ENCODE measurements around the gene ZYG11B. TPM values are rescaled to one million over a fixed set of nuclear protein-coding genes. Genes with fewer than 3 reads are reported as not detected.

The ZYG11B gene
- total and polyA plus RNA-seq, 2 of the 13 experiments (the other 11 are each of a cell fraction or from before 2014, with no cell fraction given), result 6.9 to 17.9 TPM

GRCh38 chr1:52752484-52752826, 26.2 kb downstream of the ZYG11B start:
- no peaks in the 10 kb centered on the region for H3K79me2 ChIP-seq (ENCODE audit: insufficient read depth, low read length)
- intact Hi-C loops (cut with micrococcal nuclease; ENCODE audit: unreplicated experiment), result no loop called here
- CTCF ChIA-PET (ENCODE audit: low intra/inter-chr PET ratio, low total read pairs), result no interaction called here

More at GRCh38 chr1:52752484-52752826, 26.2 kb downstream of the ZYG11B start:
- no peak overlapping the region for H3K4me2 ChIP-seq (ENCODE audit: low read depth, low read length)
- no peak overlapping the region for H3K4me3 ChIP-seq (replicated peaks in 1 of 3; ENCODE audit: insufficient read depth in 1 of 3, low read depth in 2 of 3, low read length in 3 of 3)
- no peaks in the 10 kb centered on the region for H3K27me3 ChIP-seq (ENCODE audit: control insufficient read depth in 1 of 2, insufficient read depth in 2 of 2, low read length in 2 of 2)
- no peak overlapping the region for H2AFZ ChIP-seq (ENCODE audit: low read length)
- H3K4me1 ChIP-seq (ENCODE audit: insufficient read depth, low read length), result peaks cover 3% of the 10 kb centered on the region
- FAIRE-seq (no peak), DNase-seq (ENCODE audit: low spot score) (no peak), ATAC-seq (no peak)
- no peak overlapping the region for H3K27ac ChIP-seq (ENCODE audit: extremely low read length, insufficient read depth, low read length)
- POLR2A ChIA-PET, result no interaction called here
- 0 out of 5 replicates have a peak, but pooled peaks cover 0 to 8% of the 10 kb centered on the region in 2 experiments for H3K36me3 ChIP-seq (replicated peaks in 1 of 2; ENCODE audit: control insufficient read depth in 1 of 2, insufficient read depth in 2 of 2, low read length in 2 of 2)
- no peak overlapping the region for H3K9ac ChIP-seq (ENCODE audit: insufficient read depth, low read depth, low read length)
- H3K9me3 ChIP-seq (ENCODE audit: low read length), result no peaks in the 10 kb centered on the region
- H4K20me1 ChIP-seq (ENCODE audit: insufficient read depth, low read length), result no peaks in the 10 kb centered on the region
- no peak for TF ChIP-seq CC2D1A (CRISPR knock-in tag; IDR thresholded peaks at IDR 0.05)
- no peak for TF ChIP-seq TAF15 (IDR thresholded peaks at IDR 0.05; ENCODE audit: low read depth, low read length, poor library complexity, severe bottlenecking)
- TF ChIP-seq ARHGAP35 (CRISPR knock-in tag; IDR thresholded peaks at IDR 0.05; ENCODE audit: borderline replicate concordance), result no peak
- TF ChIP-seq ZNF414 (CRISPR knock-in tag; IDR thresholded peaks at IDR 0.05), result no peak
- no peak for TF ChIP-seq PHB2 (IDR thresholded peaks at IDR 0.05; ENCODE audit: partially characterized antibody)
- TF ChIP-seq, protein P1, sequence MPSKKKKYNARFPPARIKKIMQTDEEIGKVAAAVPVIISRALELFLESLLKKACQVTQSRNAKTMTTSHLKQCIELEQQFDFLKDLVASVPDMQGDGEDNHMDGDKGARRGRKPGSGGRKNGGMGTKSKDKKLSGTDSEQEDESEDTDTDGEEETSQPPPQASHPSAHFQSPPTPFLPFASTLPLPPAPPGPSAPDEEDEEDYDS (CRISPR knock-in tag; IDR thresholded peaks at IDR 0.05), result no peak
- TF ChIP-seq ZNF703 (CRISPR knock-in tag; IDR thresholded peaks at IDR 0.05; ENCODE audit: borderline replicate concordance), result no peak
- no peak for TF ChIP-seq ZC3H13 (CRISPR knock-in tag; IDR thresholded peaks at IDR 0.05)
- TF ChIP-seq CREB1 (IDR thresholded peaks at IDR 0.05), result no peak
- no peak for TF ChIP-seq CREB1 (CRISPR knock-in tag; IDR thresholded peaks at IDR 0.05)
- TF ChIP-seq ZNF788 (CRISPR knock-in tag; IDR thresholded peaks at IDR 0.05; ENCODE audit: borderline replicate concordance), result no peak
- TF ChIP-seq, protein P2, sequence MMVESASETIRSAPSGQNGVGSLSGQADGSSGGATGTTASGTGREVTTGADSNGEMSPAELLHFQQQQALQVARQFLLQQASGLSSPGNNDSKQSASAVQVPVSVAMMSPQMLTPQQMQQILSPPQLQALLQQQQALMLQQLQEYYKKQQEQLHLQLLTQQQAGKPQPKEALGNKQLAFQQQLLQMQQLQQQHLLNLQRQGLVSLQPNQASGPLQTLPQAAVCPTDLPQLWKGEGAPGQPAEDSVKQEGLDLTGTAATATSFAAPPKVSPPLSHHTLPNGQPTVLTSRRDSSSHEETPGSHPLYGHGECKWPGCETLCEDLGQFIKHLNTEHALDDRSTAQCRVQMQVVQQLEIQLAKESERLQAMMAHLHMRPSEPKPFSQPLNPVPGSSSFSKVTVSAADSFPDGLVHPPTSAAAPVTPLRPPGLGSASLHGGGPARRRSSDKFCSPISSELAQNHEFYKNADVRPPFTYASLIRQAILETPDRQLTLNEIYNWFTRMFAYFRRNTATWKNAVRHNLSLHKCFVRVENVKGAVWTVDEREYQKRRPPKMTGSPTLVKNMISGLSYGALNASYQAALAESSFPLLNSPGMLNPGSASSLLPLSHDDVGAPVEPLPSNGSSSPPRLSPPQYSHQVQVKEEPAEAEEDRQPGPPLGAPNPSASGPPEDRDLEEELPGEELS (CRISPR knock-in tag; IDR thresholded peaks at IDR 0.05), result no peak
- TF ChIP-seq HNRNPLL (IDR thresholded peaks at IDR 0.05; ENCODE audit: low read depth, low read length, poor library complexity, severe bottlenecking), result no peak
- in situ Hi-C loops (cut with HindIII; ENCODE audit: extremely low pct_ligation_motif_present, low pct_unique_long_range_greater_than_20kb), result no loop called here
- 78% methylated on average over 2 of the region's 2 CpGs for WGBS (ENCODE audit: low lambda C conversion rate)
- BruUV-seq (replicated peaks), result no TSS peak

All from HepG2 (cell line).